CD4-positive, CD25-positive, alpha-beta regulatory T cell (primary cell): ENCODE data around the gene INTS1. TPM values are rescaled to one million over a fixed set of nuclear protein-coding genes. Genes with fewer than 3 reads are reported as not detected.

Experiments used
- polyA plus RNA-seq, 4 donors: library from polyadenylated mRNA; unstranded; fragments of 300-500 nt; fragmentation: Illumina TruSeq; gene quantifications; one replicate each; pipeline ENCODE4 v1.2.3, GENCODE V29; 2021
- total RNA-seq: library from RNA; stranded (reverse); gene quantifications from one replicate; pipeline ENCODE4 v1.2.3, GENCODE V29; 2022

INTS1 gene
- total and polyA plus RNA-seq, 5 donors from 2014 or later: 8.5 to 107 (median 10.3) TPM

Other genes with a start within 250 kb of the INTS1 start
- 3.3 TPM for gene MICALL2, start 44.9 kb downstream of the INTS1 start, total RNA-seq
- gene MICALL2, start 44.9 kb downstream of the INTS1 start, polyA plus RNA-seq: under 1 TPM in 3 of 4 donors, not detected in 1; 0.14 to 0.35 (median 0.19) TPM
- gene MAFK, start 26.3 kb upstream of the INTS1 start, total RNA-seq: 61.5 TPM
- gene MAFK, start 26.3 kb upstream of the INTS1 start, polyA plus RNA-seq: under 1 TPM; 0.31 to 0.62 (median 0.47) TPM
- gene TMEM184A, start 51.8 kb upstream of the INTS1 start, total RNA-seq: not detected
- gene TMEM184A, start 51.8 kb upstream of the INTS1 start, polyA plus RNA-seq: under 1 TPM in 1 of 4 donors, not detected in 3; 0.25 TPM
- gene PSMG3, start 65.6 kb upstream of the INTS1 start, total RNA-seq: 16.3 TPM
- 10 to 100 TPM; 41.2 to 47.8 (median 46.6) TPM for gene PSMG3, start 65.6 kb upstream of the INTS1 start, polyA plus RNA-seq
- not detected for gene ELFN1, start 165.9 kb upstream of the INTS1 start, total RNA-seq
- gene ELFN1, start 165.9 kb upstream of the INTS1 start, polyA plus RNA-seq: not detected